Right cardiac atrium (tissue), 5 donors: ENCODE measurements around the gene CTXN2. TPM values are rescaled to one million over a fixed set of nuclear protein-coding genes. Genes with fewer than 3 reads are reported as not detected.

Experiments used
- ATAC-seq, 2 donors: fragments of 200-7000 bp; cut with Tn5 transposase; one replicate each; pipeline versions ENCODE4 v1.8.0 to v1.9.1; 2020; ENCODE audit warnings: moderate library complexity in 2 of 2, mild to moderate bottlenecking in 1 of 2
- DNase-seq, 3 donors: peaks; one replicate each; pipeline ENCODE4 v3.0.0-alpha.2; 2020
- H3K27ac ChIP-seq: one replicate; pipeline ENCODE4 v1.5.1; 2013; ENCODE audit warnings: mild to moderate bottlenecking, low read length, control low read depth, moderate library complexity
- H3K27me3 ChIP-seq: one replicate; pipeline ENCODE4 v1.6.1; 2013; ENCODE audit not compliant: control insufficient read depth, insufficient read depth
- H3K4me1 ChIP-seq: one replicate; pipeline ENCODE4 v1.6.1; 2013; ENCODE audit warnings: low read length; ENCODE audit not compliant: control insufficient read depth, insufficient read depth
- H3K4me3 ChIP-seq: one replicate; pipeline ENCODE4 v1.5.1; 2013; ENCODE audit warnings: low read length, control low read depth
- H3K9me3 ChIP-seq: one replicate; pipeline ENCODE4 v1.6.1; 2013; ENCODE audit warnings: low read length; ENCODE audit not compliant: control insufficient read depth
- WGBS: extraction: QIAGEN DNeasy Blood & Tissue Kit; methylation state at CpG from one replicate; pipeline ENCODE4 v1.1.7; 2013; 5-methylcytosine and 5-hydroxymethylcytosine counted together
- intact Hi-C, 4 donors: fragments of 100-400 bp; cut with DNase I; formaldehyde crosslinking; loops; one replicate each; pipeline versions ENCODE4 v1.11.0 to v1.14.0; 2022 to 2023
- polyA plus RNA-seq: library from polyadenylated mRNA; stranded (reverse); fragments of 200-250 nt; gene quantifications from one replicate; pipeline ENCODE4 v1.2.3, GENCODE V29; 2013
- total RNA-seq, 4 donors: library from RNA; stranded (reverse); fragmentation: NEBNext Ultra II Directional; extraction: Animal tissue kit (Norgen Biotek cat#: 25700); gene quantifications; one replicate each; pipeline ENCODE4 v1.2.1, GENCODE V29; 2021
- donor health status: healthy with polysubstance abuse.
- donor health status: DM: no; HTN: yes; CAD: no.
- donor health status: DM: no; HTN: no; CAD: no.
- donor health status: DM: no; HTN: yes; CAD: no; lungs with severe emphysema.
- donor health status: DM: yes; HTN: yes; CAD: no.

The CTXN2 gene
- total and polyA plus RNA-seq, 5 donors: not detected

DNA sequence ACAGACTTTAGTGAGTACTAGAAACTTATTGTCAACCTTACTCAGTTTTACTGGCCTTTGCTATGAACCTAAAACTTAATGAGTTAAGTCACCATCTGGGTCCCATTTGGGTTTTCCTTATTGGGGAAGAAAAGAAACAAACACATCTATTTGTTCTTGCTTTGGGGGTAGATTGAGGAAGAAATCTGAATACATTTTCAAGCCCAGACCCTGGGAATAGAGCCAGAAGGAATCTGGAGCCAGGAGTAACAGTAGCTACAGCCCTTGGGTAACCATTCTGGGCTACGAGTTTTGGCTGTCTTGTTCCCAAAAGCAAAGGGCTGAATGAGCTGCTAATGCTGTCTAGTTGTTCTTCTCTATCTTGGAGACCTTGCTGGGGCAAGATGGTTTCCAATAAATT is 31.2 kb downstream of the CTXN2 start:
- WGBS: 40% methylated on average over 1 of the region's 1 CpG
- intact Hi-C loops: no loop called here
- H3K4me1 ChIP-seq: no peaks in the 10 kb centered on the region
- ATAC-seq (no peak), DNase-seq (no peak)
- no peak overlapping the region for H3K4me3 ChIP-seq
- H3K27ac ChIP-seq: no peak overlapping the region
- no peaks in the 10 kb centered on the region for H3K9me3 ChIP-seq
- no peaks in the 10 kb centered on the region for H3K27me3 ChIP-seq

GRCh38 chr15:48225771-48226170 is 34.3 kb downstream of the CTXN2 start:
- Histone ChIP-seq H3K4me3 (no peak overlapping the region), H3K27me3 (no peaks in the 10 kb centered on the region), H3K9me3 (no peaks in the 10 kb centered on the region), H3K4me1 (no peaks in the 10 kb centered on the region), H3K27ac (no peak overlapping the region)
- DNase-seq: no peak
- no peak for ATAC-seq
- intact Hi-C loops: no loop called here
- 86% methylated on average over 3 of the region's 3 CpGs for WGBS

DNA sequence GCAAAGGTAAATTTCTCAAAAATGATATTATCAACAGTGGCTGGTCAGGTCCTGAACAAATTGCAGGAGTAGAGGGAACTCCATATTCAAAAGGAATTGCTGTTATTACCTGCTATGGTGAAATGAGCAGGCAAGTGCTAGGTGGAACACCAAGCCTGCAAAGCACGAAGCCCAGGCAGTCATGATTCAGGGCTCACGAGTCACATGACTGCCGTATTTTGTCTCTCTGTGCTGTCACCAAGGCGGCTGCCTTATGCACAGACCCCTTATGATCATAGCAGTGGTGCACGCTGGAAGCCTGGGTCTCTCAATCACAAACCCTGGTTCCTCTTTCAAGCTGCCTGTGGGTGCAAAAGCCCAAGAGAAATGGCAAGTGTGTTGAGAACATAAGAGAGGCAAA is 39.0 kb downstream of the CTXN2 start:
- H3K4me3 ChIP-seq: no peak overlapping the region
- H3K9me3 ChIP-seq: no peaks in the 10 kb centered on the region
- H3K4me1 ChIP-seq: no peaks in the 10 kb centered on the region
- DNase-seq: no peak
- intact Hi-C loops: no loop called here
- 77% methylated on average over 5 of the region's 5 CpGs for WGBS
- no peaks in the 10 kb centered on the region for H3K27me3 ChIP-seq
- no peak overlapping the region for H3K27ac ChIP-seq
- no peak for ATAC-seq

- intact Hi-C loops: no loop called here
- H3K9me3 ChIP-seq: no peaks in the 10 kb centered on the region
- no peaks in the 10 kb centered on the region for H3K27me3 ChIP-seq
- DNase-seq (no peak), ATAC-seq (no peak)
- no peaks in the 10 kb centered on the region for H3K4me1 ChIP-seq
- no peak overlapping the region for H3K27ac ChIP-seq
- H3K4me3 ChIP-seq: no peak overlapping the region
Observed at GRCh38 chr15:48233246-48233645, 41.8 kb downstream of the CTXN2 start.

DNA sequence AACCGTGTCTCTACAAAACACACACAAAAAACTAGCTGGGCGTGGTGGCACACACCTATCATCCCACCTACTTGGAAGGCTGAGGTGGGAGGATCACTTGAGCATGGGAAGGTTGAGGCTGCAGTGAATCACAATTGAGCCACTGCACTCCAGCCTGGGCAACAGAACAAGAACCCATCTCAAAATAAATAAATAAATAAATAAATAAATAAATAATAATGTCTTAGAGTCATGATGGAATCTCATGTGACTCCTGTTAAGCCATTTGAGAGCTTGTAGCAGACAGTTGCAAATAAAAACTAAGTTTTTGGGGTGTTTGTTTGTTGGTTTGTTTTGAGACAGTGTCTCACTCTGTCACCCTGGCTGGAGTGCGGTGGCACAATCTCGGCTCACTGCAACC is 47.9 kb downstream of the CTXN2 start:
- no peak overlapping the region for H3K4me3 ChIP-seq
- no peaks in the 10 kb centered on the region for H3K27me3 ChIP-seq
- intact Hi-C loops: no loop called here
- DNase-seq: no peak
- H3K27ac ChIP-seq: no peak overlapping the region
- no peak for ATAC-seq
- H3K9me3 ChIP-seq: no peaks in the 10 kb centered on the region
- 95% methylated on average over 4 of the region's 4 CpGs for WGBS
- H3K4me1 ChIP-seq: no peaks in the 10 kb centered on the region

- H3K27ac ChIP-seq: no peak overlapping the region
- DNase-seq (no peak), ATAC-seq (no peak)
- H3K4me3 ChIP-seq: no peak overlapping the region
- no peaks in the 10 kb centered on the region for H3K4me1 ChIP-seq
- no peaks in the 10 kb centered on the region for H3K27me3 ChIP-seq
- no peaks in the 10 kb centered on the region for H3K9me3 ChIP-seq
- intact Hi-C loops: loop anchor here in 1 of 4 donors (10.0 kb wide), 2 partner anchors 127 to 1047 kb away; no protein-coding TSS in a partner anchor
Observed at GRCh38 chr15:48242015-48242414, 50.5 kb downstream of the CTXN2 start.

GRCh38 chr15:48242535-48242934 is 51.1 kb downstream of the CTXN2 start:
- Histone ChIP-seq H3K27me3 (no peaks in the 10 kb centered on the region), H3K27ac (no peak overlapping the region), H3K9me3 (no peaks in the 10 kb centered on the region), H3K4me1 (no peaks in the 10 kb centered on the region), H3K4me3 (no peak overlapping the region)
- intact Hi-C loops: loop anchor here in 1 of 4 donors (10.0 kb wide), 2 partner anchors 128 to 1048 kb away; no protein-coding TSS in a partner anchor
- 94% methylated on average over 4 of the region's 4 CpGs for WGBS
- DNase-seq: no peak
- ATAC-seq: no peak

DNA sequence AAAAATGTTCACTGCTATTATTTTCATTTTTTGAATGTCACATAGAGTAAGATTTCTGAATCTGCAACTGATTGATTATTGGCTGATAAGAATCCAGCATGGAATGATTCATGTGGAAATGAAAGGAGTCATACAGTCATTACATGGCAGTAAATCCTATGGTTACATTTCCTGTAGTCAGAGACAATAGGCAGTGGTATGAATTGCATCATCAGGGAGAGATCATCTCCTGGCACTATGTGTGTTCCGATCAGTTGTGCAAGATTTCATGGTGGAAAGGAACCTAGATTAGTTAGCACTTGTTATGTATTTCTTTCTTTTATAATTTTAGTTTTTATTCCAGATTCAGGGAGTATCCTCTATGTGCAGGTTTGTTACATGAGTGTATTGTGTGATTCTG is 53.5 kb downstream of the CTXN2 start:
- Histone ChIP-seq H3K27me3 (no peaks in the 10 kb centered on the region), H3K9me3 (no peaks in the 10 kb centered on the region), H3K4me1 (no peaks in the 10 kb centered on the region), H3K27ac (no peak overlapping the region), H3K4me3 (no peak overlapping the region)
- ATAC-seq: no peak
- intact Hi-C loops: loop anchor here in 1 of 4 donors (10.0 kb wide), 2 partner anchors 130 to 1050 kb away; no protein-coding TSS in a partner anchor
- DNase-seq: no peak
- WGBS: 82% methylated on average over 1 of the region's 1 CpG

DNA sequence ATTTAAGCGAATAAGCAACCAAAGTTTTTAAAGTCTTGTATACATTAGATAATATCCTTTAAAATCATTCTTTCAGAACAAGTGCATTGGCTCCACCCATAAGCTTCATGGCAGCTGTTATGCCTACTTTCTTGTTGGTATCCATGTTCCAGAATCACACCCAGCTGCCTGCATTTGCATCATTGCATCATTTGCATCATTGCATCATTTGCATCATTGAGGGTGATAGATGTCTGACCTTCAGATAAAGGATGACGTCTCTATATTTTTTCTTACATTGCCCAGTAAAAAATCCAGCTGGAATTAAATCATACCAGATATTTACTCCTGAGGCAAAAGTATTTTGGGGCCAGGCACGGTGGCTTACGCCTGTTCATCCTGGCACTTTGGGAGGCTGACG is 56.9 kb downstream of the CTXN2 start:
- Histone ChIP-seq H3K27me3 (no peaks in the 10 kb centered on the region), H3K4me3 (no peak overlapping the region), H3K9me3 (no peaks in the 10 kb centered on the region), H3K27ac (no peak overlapping the region), H3K4me1 (no peaks in the 10 kb centered on the region)
- WGBS: 83% methylated on average over 5 of the region's 5 CpGs
- intact Hi-C loops: loop anchor here in 1 of 4 donors (10.0 kb wide), 2 partner anchors 134 to 1054 kb away; no protein-coding TSS in a partner anchor
- DNase-seq: no peak
- ATAC-seq: no peak

- 31% methylated on average over 6 of the region's 6 CpGs for WGBS
- no peaks in the 10 kb centered on the region for H3K4me1 ChIP-seq
Observed at GRCh38 chr15:48250640-48251076, 59.2 kb downstream of the CTXN2 start.

DNA sequence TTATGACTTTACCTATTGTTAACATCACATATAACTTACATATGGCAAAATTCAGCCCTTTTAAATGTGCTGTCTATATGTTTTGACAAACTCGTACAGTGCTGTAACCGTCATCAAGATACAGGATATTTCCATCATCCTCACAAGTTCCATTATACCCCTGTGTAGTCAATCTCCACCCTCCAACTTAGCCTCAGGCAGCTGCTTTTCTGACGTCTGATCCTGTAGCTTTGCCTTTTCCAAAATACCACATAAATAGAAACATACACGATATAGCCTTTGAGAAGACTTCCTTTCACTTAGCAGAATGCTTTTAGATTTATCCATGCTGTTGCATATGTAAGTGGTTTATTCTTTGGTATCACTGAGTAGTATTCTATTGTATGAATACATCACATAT is 61.7 kb downstream of the CTXN2 start:
- no peak overlapping the region for H3K27ac ChIP-seq
- WGBS: 50% methylated on average over 4 of the region's 4 CpGs
- intact Hi-C loops: no loop called here
- H3K4me3 ChIP-seq: no peak overlapping the region
- no peaks in the 10 kb centered on the region for H3K9me3 ChIP-seq
- DNase-seq (no peak), ATAC-seq (no peak)
- no peaks in the 10 kb centered on the region for H3K4me1 ChIP-seq
- no peaks in the 10 kb centered on the region for H3K27me3 ChIP-seq

More at GRCh38 chr15:48250640-48251076, 59.2 kb downstream of the CTXN2 start:
- Histone ChIP-seq H3K27ac (no peak overlapping the region), H3K27me3 (no peaks in the 10 kb centered on the region), H3K4me3 (no peak overlapping the region), H3K9me3 (no peaks in the 10 kb centered on the region)
- ATAC-seq: no peak
- intact Hi-C loops: no loop called here
- peak; percentile 28 to 69 (median 54) for DNase-seq
